Adrenal gland (tissue), 5 donors: ENCODE results near the gene RASGRF2.

ENCODE experiments used
- CTCF ChIP-seq, 6 experiments: fragments of 450-650 bp in 4 of 6; fragments of 200-600 bp in 2 of 6; sonication (generic) in 1 of 6; IDR thresholded peaks; 1 replicate in 5 of 6; 2 replicates in 1 of 6; pipeline versions ENCODE4 v1.5.1 to v1.8.0; 2016 to 2021; ENCODE audit warnings: antibody characterized with exemption in 6 of 6, mild to moderate bottlenecking in 2 of 6, moderate library complexity in 1 of 6
- POLR2A ChIP-seq, 2 donors: fragments of 450-650 bp; IDR thresholded peaks; one replicate each; pipeline ENCODE4 v1.6.1; 2017; ENCODE audit warnings: antibody characterized with exemption in 2 of 2, mild to moderate bottlenecking in 2 of 2, moderate library complexity in 1 of 2
- donor health status: DM: no; HTN: no; CAD: no.

- TF ChIP-seq POLR2A (IDR thresholded peaks at IDR 0.05) (no peak), CTCF (IDR thresholded peaks at IDR 0.05) (no peak)
These were observed 292.7 kb downstream of the RASGRF2 start for GRCh38 chr5:81252904-81253303.
